Epithelial cell of esophagus (primary cell): ENCODE results near the gene HDDC3.

Experiments used
- DNase-seq: peaks from one replicate; pipeline ENCODE4 v3.0.0; 2010; ENCODE audit warnings: low read depth
- H3K4me3 ChIP-seq: 2 replicates; pipeline ENCODE4 v1.5.1; 2011; ENCODE audit warnings: mild to moderate bottlenecking, low read length, control low read depth
- CTCF ChIP-seq: IDR thresholded peaks from 2 replicates; pipeline ENCODE4 v1.5.1; 2011; ENCODE audit warnings: low read depth, mild to moderate bottlenecking, low read length, control low read depth, inconsistent platforms; ENCODE audit not compliant: insufficient read depth; ENCODE audit errors: missing control alignments

Gene HDDC3

GRCh38 chr15:90953947-90954711 lies 21.8 kb upstream of the HDDC3 start:
- peak overlapping the region; percentile 90 for H3K4me3 ChIP-seq
- DNase-seq: no peak
- no peak for TF ChIP-seq CTCF

- no peak for TF ChIP-seq CTCF
- no peak for DNase-seq
These were observed 20.7 kb upstream of the HDDC3 start for GRCh38 chr15:90952901-90953677.

GRCh38 chr15:90950676-90951075 lies 18.3 kb upstream of the HDDC3 start:
- no peak overlapping the region for H3K4me3 ChIP-seq
- TF ChIP-seq CTCF: no peak
- DNase-seq: no peak

More at GRCh38 chr15:90952901-90953677, 20.7 kb upstream of the HDDC3 start:
- H3K4me3 ChIP-seq: no peak overlapping the region

GRCh38 chr15:90949979-90950675 lies 17.8 kb upstream of the HDDC3 start:
- DNase-seq: no peak
- H3K4me3 ChIP-seq: no peak overlapping the region
- TF ChIP-seq CTCF: no peak

GRCh38 chr15:90948506-90948905 lies 16.2 kb upstream of the HDDC3 start:
- DNase-seq: no peak
- no peak overlapping the region for H3K4me3 ChIP-seq
- no peak for TF ChIP-seq CTCF

GRCh38 chr15:90947577-90948357 lies 15.4 kb upstream of the HDDC3 start:
- DNase-seq: no peak
- no peak for TF ChIP-seq CTCF
- H3K4me3 ChIP-seq: no peak overlapping the region
